K562 (cell line): ENCODE results near the gene DNM1. TPM values are rescaled to one million over a fixed set of nuclear protein-coding genes. Genes with fewer than 3 reads are reported as not detected.

ENCODE experiments used
- FOSL1 ChIP-seq: fragments of 200-800 bp; sonication (Bioruptor generic); conservative IDR thresholded peaks from 2 replicates; pipeline ENCODE4 v1.6.1; 2016; ENCODE audit warnings: missing genetic modification characterization, missing compliant biosample characterization
- ZFP30 ChIP-seq: fragments of 250-450 bp; sonication (Bioruptor Pico); IDR thresholded peaks from 2 replicates; pipeline ENCODE4 v1.8.0; 2022; ENCODE audit warnings: moderate library complexity, mild to moderate bottlenecking, inconsistent platforms, borderline replicate concordance
- ZNF263 ChIP-seq: sonication (generic); formaldehyde crosslinking; IDR thresholded peaks from 2 replicates; pipeline ENCODE4 v1.8.0; 2022; ENCODE audit warnings: mild to moderate bottlenecking, missing genetic modification reagents, borderline replicate concordance
- polyA plus RNA-seq, 8 experiments: library from polyadenylated mRNA; depleted of rRNA in 4 of 8; stranded (reverse) in 5 of 8; unstranded in 3 of 8; fragments of >200 nt; fragmentation: Nextera tagmentation in 2 of 8; fragmentation: Illumina TruSeq in 1 of 8; extraction: Ambion mirVana in 2 of 8; extraction: Trizol in 1 of 8; gene quantifications; 2 replicates each; pipeline versions ENCODE4 v1.2.1 to v1.2.3, GENCODE V29; 2011 to 2014; ENCODE audit warnings: inconsistent platforms in 1 of 8, missing spikeins in 1 of 8
- total RNA-seq, 7 experiments: library from RNA; depleted of rRNA in 6 of 7; stranded (reverse); fragments of >200 nt in 6 of 7; fragmentation: Illumina TruSeq in 2 of 7; extraction: Trizol in 2 of 7; gene quantifications; 2 replicates each; pipeline versions ENCODE4 v1.2.1 to v1.2.3, GENCODE V29; 2011 to 2021; ENCODE audit warnings: low replicate concordance in 1 of 7
- TF ChIP-seq, protein P1 (sequence below): fragments of 200-600 bp; sonication (generic); IDR thresholded peaks from one replicate; pipeline ENCODE4 v1.6.1; 2012; ENCODE audit warnings: mild to moderate bottlenecking, low read depth, low read length, inconsistent platforms
- TF ChIP-seq, protein P2 (sequence below): fragments of 200-400 bp; formaldehyde crosslinking; IDR thresholded peaks from 2 replicates; pipeline ENCODE4 v1.6.1; 2017; ENCODE audit warnings: mild to moderate bottlenecking, low read depth, low read length, moderate library complexity
- TF ChIP-seq, protein P3 (sequence below), 2 experiments: fragments of 450-650 bp; IDR thresholded peaks; 2 replicates each; pipeline ENCODE4 v1.6.1; 2016
- TF ChIP-seq, protein P4 (sequence below): fragments of 450-650 bp; formaldehyde crosslinking; IDR thresholded peaks from 2 replicates; pipeline ENCODE4 v1.4.0; 2020; ENCODE audit warnings: mild to moderate bottlenecking

The DNM1 gene
- total and polyA plus RNA-seq, 9 of the 15 experiments (the other 6 are each of a cell fraction or from before 2014, with no cell fraction given): 0.39 to 23.1 (median 9.1) TPM

DNA sequence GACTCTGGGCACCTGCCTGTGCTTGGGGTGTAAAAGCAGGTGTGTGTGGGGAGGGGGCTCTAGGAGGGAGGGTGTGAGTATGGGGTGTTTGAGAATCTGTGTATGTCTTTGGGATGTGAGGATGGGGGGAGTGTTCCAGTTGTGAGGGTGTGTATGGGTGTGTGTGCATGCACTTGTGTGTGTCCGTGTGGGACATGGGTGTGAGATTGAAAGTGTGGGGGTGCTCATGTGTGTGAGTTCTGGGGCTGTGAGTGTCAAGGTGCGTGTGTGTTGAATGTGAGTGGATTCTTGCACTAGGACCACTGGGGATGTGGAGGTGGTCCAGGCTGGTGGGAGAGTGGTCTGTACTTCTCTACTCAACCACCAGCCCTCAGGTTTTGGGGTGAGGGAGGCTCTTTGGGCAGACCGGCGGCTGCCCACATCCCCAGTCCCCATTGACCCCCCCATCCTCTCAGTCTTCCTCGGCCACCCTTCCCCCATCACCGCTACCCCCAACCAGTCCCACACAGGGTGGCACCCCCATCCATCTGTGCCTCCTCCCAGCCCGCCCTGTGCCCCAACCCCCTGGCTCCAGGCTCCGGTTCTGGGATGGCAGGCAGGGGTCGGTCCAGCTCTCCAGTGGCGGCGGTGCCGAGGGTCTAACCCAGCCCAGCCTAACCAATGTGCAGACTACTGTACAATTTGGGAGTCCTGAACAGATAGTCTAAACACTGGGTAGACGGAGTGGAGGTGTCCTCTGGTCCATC is 41.1 kb downstream of the DNM1 start (continued):
- TF ChIP-seq, protein P1, sequence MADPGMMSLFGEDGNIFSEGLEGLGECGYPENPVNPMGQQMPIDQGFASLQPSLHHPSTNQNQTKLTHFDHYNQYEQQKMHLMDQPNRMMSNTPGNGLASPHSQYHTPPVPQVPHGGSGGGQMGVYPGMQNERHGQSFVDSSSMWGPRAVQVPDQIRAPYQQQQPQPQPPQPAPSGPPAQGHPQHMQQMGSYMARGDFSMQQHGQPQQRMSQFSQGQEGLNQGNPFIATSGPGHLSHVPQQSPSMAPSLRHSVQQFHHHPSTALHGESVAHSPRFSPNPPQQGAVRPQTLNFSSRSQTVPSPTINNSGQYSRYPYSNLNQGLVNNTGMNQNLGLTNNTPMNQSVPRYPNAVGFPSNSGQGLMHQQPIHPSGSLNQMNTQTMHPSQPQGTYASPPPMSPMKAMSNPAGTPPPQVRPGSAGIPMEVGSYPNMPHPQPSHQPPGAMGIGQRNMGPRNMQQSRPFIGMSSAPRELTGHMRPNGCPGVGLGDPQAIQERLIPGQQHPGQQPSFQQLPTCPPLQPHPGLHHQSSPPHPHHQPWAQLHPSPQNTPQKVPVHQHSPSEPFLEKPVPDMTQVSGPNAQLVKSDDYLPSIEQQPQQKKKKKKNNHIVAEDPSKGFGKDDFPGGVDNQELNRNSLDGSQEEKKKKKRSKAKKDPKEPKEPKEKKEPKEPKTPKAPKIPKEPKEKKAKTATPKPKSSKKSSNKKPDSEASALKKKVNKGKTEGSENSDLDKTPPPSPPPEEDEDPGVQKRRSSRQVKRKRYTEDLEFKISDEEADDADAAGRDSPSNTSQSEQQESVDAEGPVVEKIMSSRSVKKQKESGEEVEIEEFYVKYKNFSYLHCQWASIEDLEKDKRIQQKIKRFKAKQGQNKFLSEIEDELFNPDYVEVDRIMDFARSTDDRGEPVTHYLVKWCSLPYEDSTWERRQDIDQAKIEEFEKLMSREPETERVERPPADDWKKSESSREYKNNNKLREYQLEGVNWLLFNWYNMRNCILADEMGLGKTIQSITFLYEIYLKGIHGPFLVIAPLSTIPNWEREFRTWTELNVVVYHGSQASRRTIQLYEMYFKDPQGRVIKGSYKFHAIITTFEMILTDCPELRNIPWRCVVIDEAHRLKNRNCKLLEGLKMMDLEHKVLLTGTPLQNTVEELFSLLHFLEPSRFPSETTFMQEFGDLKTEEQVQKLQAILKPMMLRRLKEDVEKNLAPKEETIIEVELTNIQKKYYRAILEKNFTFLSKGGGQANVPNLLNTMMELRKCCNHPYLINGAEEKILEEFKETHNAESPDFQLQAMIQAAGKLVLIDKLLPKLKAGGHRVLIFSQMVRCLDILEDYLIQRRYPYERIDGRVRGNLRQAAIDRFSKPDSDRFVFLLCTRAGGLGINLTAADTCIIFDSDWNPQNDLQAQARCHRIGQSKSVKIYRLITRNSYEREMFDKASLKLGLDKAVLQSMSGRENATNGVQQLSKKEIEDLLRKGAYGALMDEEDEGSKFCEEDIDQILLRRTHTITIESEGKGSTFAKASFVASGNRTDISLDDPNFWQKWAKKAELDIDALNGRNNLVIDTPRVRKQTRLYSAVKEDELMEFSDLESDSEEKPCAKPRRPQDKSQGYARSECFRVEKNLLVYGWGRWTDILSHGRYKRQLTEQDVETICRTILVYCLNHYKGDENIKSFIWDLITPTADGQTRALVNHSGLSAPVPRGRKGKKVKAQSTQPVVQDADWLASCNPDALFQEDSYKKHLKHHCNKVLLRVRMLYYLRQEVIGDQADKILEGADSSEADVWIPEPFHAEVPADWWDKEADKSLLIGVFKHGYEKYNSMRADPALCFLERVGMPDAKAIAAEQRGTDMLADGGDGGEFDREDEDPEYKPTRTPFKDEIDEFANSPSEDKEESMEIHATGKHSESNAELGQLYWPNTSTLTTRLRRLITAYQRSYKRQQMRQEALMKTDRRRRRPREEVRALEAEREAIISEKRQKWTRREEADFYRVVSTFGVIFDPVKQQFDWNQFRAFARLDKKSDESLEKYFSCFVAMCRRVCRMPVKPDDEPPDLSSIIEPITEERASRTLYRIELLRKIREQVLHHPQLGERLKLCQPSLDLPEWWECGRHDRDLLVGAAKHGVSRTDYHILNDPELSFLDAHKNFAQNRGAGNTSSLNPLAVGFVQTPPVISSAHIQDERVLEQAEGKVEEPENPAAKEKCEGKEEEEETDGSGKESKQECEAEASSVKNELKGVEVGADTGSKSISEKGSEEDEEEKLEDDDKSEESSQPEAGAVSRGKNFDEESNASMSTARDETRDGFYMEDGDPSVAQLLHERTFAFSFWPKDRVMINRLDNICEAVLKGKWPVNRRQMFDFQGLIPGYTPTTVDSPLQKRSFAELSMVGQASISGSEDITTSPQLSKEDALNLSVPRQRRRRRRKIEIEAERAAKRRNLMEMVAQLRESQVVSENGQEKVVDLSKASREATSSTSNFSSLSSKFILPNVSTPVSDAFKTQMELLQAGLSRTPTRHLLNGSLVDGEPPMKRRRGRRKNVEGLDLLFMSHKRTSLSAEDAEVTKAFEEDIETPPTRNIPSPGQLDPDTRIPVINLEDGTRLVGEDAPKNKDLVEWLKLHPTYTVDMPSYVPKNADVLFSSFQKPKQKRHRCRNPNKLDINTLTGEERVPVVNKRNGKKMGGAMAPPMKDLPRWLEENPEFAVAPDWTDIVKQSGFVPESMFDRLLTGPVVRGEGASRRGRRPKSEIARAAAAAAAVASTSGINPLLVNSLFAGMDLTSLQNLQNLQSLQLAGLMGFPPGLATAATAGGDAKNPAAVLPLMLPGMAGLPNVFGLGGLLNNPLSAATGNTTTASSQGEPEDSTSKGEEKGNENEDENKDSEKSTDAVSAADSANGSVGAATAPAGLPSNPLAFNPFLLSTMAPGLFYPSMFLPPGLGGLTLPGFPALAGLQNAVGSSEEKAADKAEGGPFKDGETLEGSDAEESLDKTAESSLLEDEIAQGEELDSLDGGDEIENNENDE: no peak
- no peak for TF ChIP-seq FOSL1 (tag)
- TF ChIP-seq, protein P2, sequence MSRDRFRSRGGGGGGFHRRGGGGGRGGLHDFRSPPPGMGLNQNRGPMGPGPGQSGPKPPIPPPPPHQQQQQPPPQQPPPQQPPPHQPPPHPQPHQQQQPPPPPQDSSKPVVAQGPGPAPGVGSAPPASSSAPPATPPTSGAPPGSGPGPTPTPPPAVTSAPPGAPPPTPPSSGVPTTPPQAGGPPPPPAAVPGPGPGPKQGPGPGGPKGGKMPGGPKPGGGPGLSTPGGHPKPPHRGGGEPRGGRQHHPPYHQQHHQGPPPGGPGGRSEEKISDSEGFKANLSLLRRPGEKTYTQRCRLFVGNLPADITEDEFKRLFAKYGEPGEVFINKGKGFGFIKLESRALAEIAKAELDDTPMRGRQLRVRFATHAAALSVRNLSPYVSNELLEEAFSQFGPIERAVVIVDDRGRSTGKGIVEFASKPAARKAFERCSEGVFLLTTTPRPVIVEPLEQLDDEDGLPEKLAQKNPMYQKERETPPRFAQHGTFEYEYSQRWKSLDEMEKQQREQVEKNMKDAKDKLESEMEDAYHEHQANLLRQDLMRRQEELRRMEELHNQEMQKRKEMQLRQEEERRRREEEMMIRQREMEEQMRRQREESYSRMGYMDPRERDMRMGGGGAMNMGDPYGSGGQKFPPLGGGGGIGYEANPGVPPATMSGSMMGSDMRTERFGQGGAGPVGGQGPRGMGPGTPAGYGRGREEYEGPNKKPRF: no peak
- TF ChIP-seq, protein P3, sequence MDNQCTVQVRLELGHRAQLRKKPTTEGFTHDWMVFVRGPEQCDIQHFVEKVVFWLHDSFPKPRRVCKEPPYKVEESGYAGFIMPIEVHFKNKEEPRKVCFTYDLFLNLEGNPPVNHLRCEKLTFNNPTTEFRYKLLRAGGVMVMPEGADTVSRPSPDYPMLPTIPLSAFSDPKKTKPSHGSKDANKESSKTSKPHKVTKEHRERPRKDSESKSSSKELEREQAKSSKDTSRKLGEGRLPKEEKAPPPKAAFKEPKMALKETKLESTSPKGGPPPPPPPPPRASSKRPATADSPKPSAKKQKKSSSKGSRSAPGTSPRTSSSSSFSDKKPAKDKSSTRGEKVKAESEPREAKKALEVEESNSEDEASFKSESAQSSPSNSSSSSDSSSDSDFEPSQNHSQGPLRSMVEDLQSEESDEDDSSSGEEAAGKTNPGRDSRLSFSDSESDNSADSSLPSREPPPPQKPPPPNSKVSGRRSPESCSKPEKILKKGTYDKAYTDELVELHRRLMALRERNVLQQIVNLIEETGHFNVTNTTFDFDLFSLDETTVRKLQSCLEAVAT (IDR thresholded peaks at IDR 0.05): peak; percentile 41 to 44; a peak in 2 of 4 replicates
- TF ChIP-seq, protein P4, sequence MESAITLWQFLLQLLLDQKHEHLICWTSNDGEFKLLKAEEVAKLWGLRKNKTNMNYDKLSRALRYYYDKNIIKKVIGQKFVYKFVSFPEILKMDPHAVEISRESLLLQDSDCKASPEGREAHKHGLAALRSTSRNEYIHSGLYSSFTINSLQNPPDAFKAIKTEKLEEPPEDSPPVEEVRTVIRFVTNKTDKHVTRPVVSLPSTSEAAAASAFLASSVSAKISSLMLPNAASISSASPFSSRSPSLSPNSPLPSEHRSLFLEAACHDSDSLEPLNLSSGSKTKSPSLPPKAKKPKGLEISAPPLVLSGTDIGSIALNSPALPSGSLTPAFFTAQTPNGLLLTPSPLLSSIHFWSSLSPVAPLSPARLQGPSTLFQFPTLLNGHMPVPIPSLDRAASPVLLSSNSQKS (CRISPR knock-in tag): no peak
- TF ChIP-seq ZFP30 (CRISPR knock-in tag): no peak
- TF ChIP-seq ZNF263 (CRISPR knock-in tag): no peak
